PC-3 (cell line): ENCODE measurements around the gene BEND5. TPM values are rescaled to one million over a fixed set of nuclear protein-coding genes. Genes with fewer than 3 reads are reported as not detected.

Experiments used
- ATAC-seq: fragments of 200-7000 bp; cut with Tn5 transposase; 2 replicates; pipeline ENCODE4 v1.9.1; 2020; ENCODE audit warnings: mild to moderate bottlenecking, moderate library complexity
- BruUV-seq: library from RNA; stranded (reverse); fragments of 400-500 nt; replicated peaks from 2 replicates; lab custom pipeline; 2021; lab: Mats Ljungman, UMichigan
- CTCF ChIA-PET: fragments of 300-600 bp; sonication (Branson Sonifier 250); formaldehyde crosslinking; loops from one replicate; lab custom pipeline; 2022; ENCODE audit warnings: antibody characterized with exemption; lab: Charles Lee
- POLR2A ChIA-PET: fragments of 300-600 bp; sonication (Branson Sonifier 250); formaldehyde crosslinking; loops from one replicate; lab custom pipeline; 2022; ENCODE audit warnings: antibody characterized with exemption; ENCODE audit not compliant: unreplicated experiment; lab: Charles Lee
- DNase-seq: peaks from one replicate; pipeline ENCODE4 v3.0.0-alpha.2; 2015
- H2AFZ ChIP-seq: fragments of 300-600 bp; sonication (generic); 2 replicates; pipeline ENCODE4 v1.6.0; 2016; ENCODE audit warnings: antibody characterized with exemption, low read length
- H3F3A ChIP-seq: fragments of 300-600 bp; sonication (generic); one replicate; pipeline ENCODE4 v1.6.0; 2017; ENCODE audit warnings: antibody characterized with exemption, low read length, control low read depth, mild to moderate bottlenecking; ENCODE audit not compliant: unreplicated experiment
- H3K27ac ChIP-seq: fragments of 300-600 bp; sonication (generic); 2 replicates; pipeline ENCODE4 v1.5.1; 2016; ENCODE audit warnings: mild to moderate bottlenecking, low read length
- H3K27me3 ChIP-seq: fragments of 300-600 bp; sonication (generic); 2 replicates; pipeline ENCODE4 v1.6.1; 2016; ENCODE audit warnings: low read length, mixed read lengths
- H3K36me3 ChIP-seq: fragments of 300-600 bp; sonication (generic); 2 replicates; pipeline ENCODE4 v1.6.1; 2016; ENCODE audit warnings: low read depth, mixed run types, low read length, mixed read lengths
- H3K4me1 ChIP-seq: fragments of 300-600 bp; sonication (generic); 2 replicates; pipeline ENCODE4 v1.5.1; 2016; ENCODE audit warnings: low read length; ENCODE audit not compliant: insufficient read depth
- H3K4me2 ChIP-seq: fragments of 300-600 bp; sonication (generic); 2 replicates; pipeline ENCODE4 v1.6.0; 2016; ENCODE audit warnings: low read length
- H3K4me3 ChIP-seq: fragments of 300-600 bp; sonication (generic); 2 replicates; pipeline ENCODE4 v1.5.1; 2016; ENCODE audit warnings: mild to moderate bottlenecking, low read length, mixed read lengths
- H3K79me2 ChIP-seq: fragments of 300-600 bp; sonication (generic); 2 replicates; pipeline ENCODE4 v1.6.1; 2017; ENCODE audit warnings: low read length, mixed read lengths
- H3K9ac ChIP-seq: fragments of 300-600 bp; sonication (generic); 2 replicates; pipeline ENCODE4 v1.6.0; 2016; ENCODE audit warnings: mild to moderate bottlenecking, low read length
- H3K9me2 ChIP-seq: fragments of 300-600 bp; sonication (generic); replicated peaks from 2 replicates; pipeline ENCODE4 v1.6.1; 2016; ENCODE audit warnings: mixed run types, low read length, mixed read lengths
- H3K9me3 ChIP-seq: fragments of 300-600 bp; sonication (generic); 2 replicates; pipeline ENCODE4 v1.6.1; 2016; ENCODE audit warnings: low read length, mixed read lengths
- H4K20me1 ChIP-seq: fragments of 300-600 bp; sonication (generic); 2 replicates; pipeline ENCODE4 v1.6.1; 2016; ENCODE audit warnings: low read length, mixed read lengths
- CTCF ChIP-seq: fragments of 300-600 bp; sonication (generic); conservative IDR thresholded peaks from 2 replicates; pipeline ENCODE4 v1.5.1; 2017; ENCODE audit warnings: antibody characterized with exemption, low read depth, mild to moderate bottlenecking, low read length
- EZH2 ChIP-seq: fragments of 300-600 bp; sonication (generic); IDR thresholded peaks from one replicate; pipeline ENCODE4 v1.6.1; 2017; ENCODE audit warnings: antibody characterized with exemption, mild to moderate bottlenecking, low read length; ENCODE audit not compliant: unreplicated experiment
- EZH2phosphoT487 ChIP-seq: fragments of 300-600 bp; sonication (generic); IDR thresholded peaks from 2 replicates; pipeline ENCODE4 v1.6.1; 2018; ENCODE audit warnings: mild to moderate bottlenecking, antibody characterized with exemption, low read length, borderline replicate concordance
- intact Hi-C: fragments of 100-400 bp; cut with micrococcal nuclease; formaldehyde crosslinking; loops from 2 replicates; pipeline ENCODE4 v1.9.0; 2023
- total RNA-seq: library from RNA; depleted of rRNA; stranded (reverse); fragments of >200 nt; gene quantifications from 2 replicates; pipeline ENCODE4 v1.2.3, GENCODE V29; 2014

BEND5 gene
- total RNA-seq, 1 experiment from 2014 or later: 3.1 TPM

GRCh38 chr1:48735796-48736195, 40.9 kb downstream of the BEND5 start:
- H3K36me3 ChIP-seq: no peaks in the 10 kb centered on the region
- no peak overlapping the region for H3K27ac ChIP-seq
- H3K4me1 ChIP-seq: no peaks in the 10 kb centered on the region
- POLR2A ChIA-PET: no interaction called here
- no peak overlapping the region for H3K4me3 ChIP-seq
- TF ChIP-seq EZH2 (no peak), EZH2phosphoT487 (no peak), CTCF (no peak)
- DNase-seq (no peak), ATAC-seq (no peak)
- no peaks in the 10 kb centered on the region for H3K79me2 ChIP-seq
- no peak overlapping the region for H2AFZ ChIP-seq
- CTCF ChIA-PET: no interaction called here
- no TSS peak for BruUV-seq
- no peaks in the 10 kb centered on the region for H3F3A ChIP-seq
- no peak overlapping the region for H3K9ac ChIP-seq
- H3K4me2 ChIP-seq: no peak overlapping the region
- no peaks in the 10 kb centered on the region for H3K9me3 ChIP-seq
- no peaks in the 10 kb centered on the region for H3K9me2 ChIP-seq
- no peaks in the 10 kb centered on the region for H4K20me1 ChIP-seq
- intact Hi-C loops: no loop called here
- no peaks in the 10 kb centered on the region for H3K27me3 ChIP-seq

GRCh38 chr1:48730164-48730910, 46.4 kb downstream of the BEND5 start:
- ATAC-seq: no peak
- Histone ChIP-seq H4K20me1 (no peaks in the 10 kb centered on the region), H3K9me2 (no peaks in the 10 kb centered on the region), H2AFZ (no peak overlapping the region), H3K79me2 (no peaks in the 10 kb centered on the region), H3K4me2 (no peak overlapping the region), H3K27ac (no peak overlapping the region), H3K9ac (no peak overlapping the region), H3K27me3 (no peaks in the 10 kb centered on the region), H3K4me3 (no peak overlapping the region), H3K36me3 (no peaks in the 10 kb centered on the region), H3K9me3 (no peaks in the 10 kb centered on the region), H3F3A (no peaks in the 10 kb centered on the region), H3K4me1 (no peaks in the 10 kb centered on the region)
- ChIA-PET CTCF (no interaction called here), POLR2A (no interaction called here)
- no TSS peak for BruUV-seq
- DNase-seq: no peak
- intact Hi-C loops: no loop called here
- TF ChIP-seq CTCF (no peak), EZH2phosphoT487 (no peak), EZH2 (no peak)

- Histone ChIP-seq H4K20me1 (no peaks in the 10 kb centered on the region), H3K79me2 (no peaks in the 10 kb centered on the region), H2AFZ (no peak overlapping the region), H3K4me2 (no peak overlapping the region), H3K9me2 (no peaks in the 10 kb centered on the region), H3F3A (no peaks in the 10 kb centered on the region), H3K4me1 (no peaks in the 10 kb centered on the region), H3K27ac (no peak overlapping the region), H3K9me3 (no peaks in the 10 kb centered on the region), H3K9ac (no peak overlapping the region), H3K27me3 (no peaks in the 10 kb centered on the region), H3K36me3 (no peaks in the 10 kb centered on the region), H3K4me3 (no peak overlapping the region)
- ATAC-seq: no peak
- intact Hi-C loops: no loop called here
- TF ChIP-seq EZH2phosphoT487: no peak
- no peak for TF ChIP-seq CTCF
- no peak for TF ChIP-seq EZH2
- CTCF ChIA-PET: no interaction called here
- DNase-seq: no peak
- BruUV-seq: no TSS peak
- POLR2A ChIA-PET: no interaction called here
Measured at GRCh38 chr1:48728584-48728983, 48.1 kb downstream of the BEND5 start.
